ENCODE data around the gene BEND3.

BEND3 gene

DNA sequence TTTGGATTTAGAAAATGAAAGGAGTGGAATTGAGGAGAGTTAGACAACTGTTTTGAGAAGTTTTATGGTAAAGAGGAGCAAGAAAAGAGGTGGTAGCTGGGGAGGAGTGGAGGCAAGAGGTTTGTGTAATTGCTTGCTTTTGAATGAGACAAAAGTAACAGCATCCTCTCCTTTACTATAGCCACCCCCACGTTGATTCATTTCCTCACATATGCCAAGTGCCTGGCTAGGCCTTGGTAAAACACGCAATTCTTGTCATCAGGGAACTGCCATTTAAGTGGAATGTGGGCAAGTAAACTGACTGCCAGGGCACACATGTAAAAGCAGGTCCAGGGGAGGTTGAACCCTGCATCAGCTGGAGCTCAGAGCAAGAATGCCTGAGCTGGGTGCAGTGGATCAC, 83.3 kb downstream of the BEND3 start:
- TF ChIP-seq, protein P1, sequence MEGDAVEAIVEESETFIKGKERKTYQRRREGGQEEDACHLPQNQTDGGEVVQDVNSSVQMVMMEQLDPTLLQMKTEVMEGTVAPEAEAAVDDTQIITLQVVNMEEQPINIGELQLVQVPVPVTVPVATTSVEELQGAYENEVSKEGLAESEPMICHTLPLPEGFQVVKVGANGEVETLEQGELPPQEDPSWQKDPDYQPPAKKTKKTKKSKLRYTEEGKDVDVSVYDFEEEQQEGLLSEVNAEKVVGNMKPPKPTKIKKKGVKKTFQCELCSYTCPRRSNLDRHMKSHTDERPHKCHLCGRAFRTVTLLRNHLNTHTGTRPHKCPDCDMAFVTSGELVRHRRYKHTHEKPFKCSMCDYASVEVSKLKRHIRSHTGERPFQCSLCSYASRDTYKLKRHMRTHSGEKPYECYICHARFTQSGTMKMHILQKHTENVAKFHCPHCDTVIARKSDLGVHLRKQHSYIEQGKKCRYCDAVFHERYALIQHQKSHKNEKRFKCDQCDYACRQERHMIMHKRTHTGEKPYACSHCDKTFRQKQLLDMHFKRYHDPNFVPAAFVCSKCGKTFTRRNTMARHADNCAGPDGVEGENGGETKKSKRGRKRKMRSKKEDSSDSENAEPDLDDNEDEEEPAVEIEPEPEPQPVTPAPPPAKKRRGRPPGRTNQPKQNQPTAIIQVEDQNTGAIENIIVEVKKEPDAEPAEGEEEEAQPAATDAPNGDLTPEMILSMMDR (IDR thresholded peaks at IDR 0.05; ENCODE audit: low read depth, low read length): no peak
- no peak for TF ChIP-seq EZH2phosphoT487 (IDR thresholded peaks at IDR 0.05; ENCODE audit: low read depth)
- no peak overlapping the region for H3K9ac ChIP-seq (ENCODE audit: low read length)
- H3K4me2 ChIP-seq (ENCODE audit: low read length): no peak overlapping the region
- no peaks in the 10 kb centered on the region for H3K27me3 ChIP-seq (ENCODE audit: low read depth, low read length)
- H3K9me3 ChIP-seq (ENCODE audit: insufficient read depth, low read length): no peaks in the 10 kb centered on the region
- H3K79me2 ChIP-seq (ENCODE audit: low read length): peaks cover 6% of the 10 kb centered on the region; the same call in 1 of the 2 replicates
- no peaks in the 10 kb centered on the region for H3K36me3 ChIP-seq (replicated peaks; ENCODE audit: low read depth, low read length)
- H3K27ac ChIP-seq (ENCODE audit: low read length): no peak overlapping the region
- H4K20me1 ChIP-seq (ENCODE audit: insufficient read depth, low read length): no peaks in the 10 kb centered on the region
- H3K4me3 ChIP-seq (ENCODE audit: low read length): no peak overlapping the region
- no peak overlapping the region for H2AFZ ChIP-seq (ENCODE audit: low read depth, low read length)
- H3K4me1 ChIP-seq (ENCODE audit: low read length): no peaks in the 10 kb centered on the region

DNA sequence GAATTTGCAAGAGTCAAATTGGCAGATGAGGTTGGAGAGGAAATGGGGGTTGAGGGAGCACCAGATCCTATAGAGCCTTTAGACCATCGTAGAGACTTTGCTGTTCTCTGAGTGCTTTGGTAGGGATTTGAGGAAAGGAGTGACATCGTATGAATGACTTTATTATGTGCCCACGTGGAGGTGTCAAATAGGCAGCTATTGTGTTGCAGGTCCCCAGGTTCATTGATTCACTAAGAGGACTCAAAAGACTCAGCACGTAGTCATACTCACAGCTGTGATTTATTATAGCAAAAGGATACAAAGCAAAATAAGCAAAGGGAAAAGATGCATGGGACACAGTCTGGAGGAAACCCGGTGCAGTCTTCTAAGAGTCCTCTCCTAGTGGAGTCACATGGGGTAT, 85.2 kb downstream of the BEND3 start:
- Histone ChIP-seq H3K9ac (ENCODE audit: low read length) (no peak overlapping the region), H3K4me1 (ENCODE audit: low read length) (no peaks in the 10 kb centered on the region), H3K27ac (ENCODE audit: low read length) (no peak overlapping the region), H4K20me1 (ENCODE audit: insufficient read depth, low read length) (no peaks in the 10 kb centered on the region), H3K4me2 (ENCODE audit: low read length) (no peak overlapping the region), H3K4me3 (ENCODE audit: low read length) (no peak overlapping the region), H3K79me2 (ENCODE audit: low read length) (peaks cover 6% of the 10 kb centered on the region; the same call in 1 of the 2 replicates), H3K9me3 (ENCODE audit: insufficient read depth, low read length) (no peaks in the 10 kb centered on the region), H2AFZ (ENCODE audit: low read depth, low read length) (no peak overlapping the region), H3K27me3 (ENCODE audit: low read depth, low read length) (no peaks in the 10 kb centered on the region), H3K36me3 (replicated peaks; ENCODE audit: low read depth, low read length) (no peaks in the 10 kb centered on the region)
- TF ChIP-seq, protein P1 (IDR thresholded peaks at IDR 0.05; ENCODE audit: low read depth, low read length): no peak
- TF ChIP-seq EZH2phosphoT487 (IDR thresholded peaks at IDR 0.05; ENCODE audit: low read depth): no peak

DNA sequence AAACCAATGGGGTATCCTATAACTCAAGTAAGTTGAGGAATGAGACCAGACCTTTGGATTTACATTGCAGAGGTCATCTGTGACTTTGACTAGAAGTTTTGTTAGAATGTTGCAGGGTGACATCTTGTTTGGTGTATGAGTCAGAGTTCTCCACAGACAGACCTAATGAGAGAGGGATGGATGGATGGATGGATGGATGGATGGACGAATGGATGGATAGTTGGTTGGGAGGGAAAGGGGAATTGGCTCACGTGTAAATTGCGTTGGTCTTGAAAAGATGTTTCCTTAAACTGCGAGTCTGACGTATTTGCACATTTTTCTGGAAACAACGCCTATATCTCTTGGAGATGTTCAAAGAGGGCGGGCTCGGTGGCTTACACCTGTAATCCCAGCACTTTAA, 88.3 kb downstream of the BEND3 start:
- H3K4me2 ChIP-seq (ENCODE audit: low read length): no peak overlapping the region
- no peaks in the 10 kb centered on the region for H3K9me3 ChIP-seq (ENCODE audit: insufficient read depth, low read length)
- no peak overlapping the region for H3K9ac ChIP-seq (ENCODE audit: low read length)
- H3K27ac ChIP-seq (ENCODE audit: low read length): no peak overlapping the region
- peaks cover 6% of the 10 kb centered on the region; the same call in 1 of the 2 replicates for H3K79me2 ChIP-seq (ENCODE audit: low read length)
- TF ChIP-seq EZH2phosphoT487 (IDR thresholded peaks at IDR 0.05; ENCODE audit: low read depth): no peak
- TF ChIP-seq, protein P1 (IDR thresholded peaks at IDR 0.05; ENCODE audit: low read depth, low read length): no peak
- H3K36me3 ChIP-seq (replicated peaks; ENCODE audit: low read depth, low read length): no peaks in the 10 kb centered on the region
- H3K4me3 ChIP-seq (ENCODE audit: low read length): no peak overlapping the region
- peaks cover 1% of the 10 kb centered on the region for H3K4me1 ChIP-seq (ENCODE audit: low read length)
- H4K20me1 ChIP-seq (ENCODE audit: insufficient read depth, low read length): no peaks in the 10 kb centered on the region
- H2AFZ ChIP-seq (ENCODE audit: low read depth, low read length): no peak overlapping the region
- no peaks in the 10 kb centered on the region for H3K27me3 ChIP-seq (ENCODE audit: low read depth, low read length)

DNA sequence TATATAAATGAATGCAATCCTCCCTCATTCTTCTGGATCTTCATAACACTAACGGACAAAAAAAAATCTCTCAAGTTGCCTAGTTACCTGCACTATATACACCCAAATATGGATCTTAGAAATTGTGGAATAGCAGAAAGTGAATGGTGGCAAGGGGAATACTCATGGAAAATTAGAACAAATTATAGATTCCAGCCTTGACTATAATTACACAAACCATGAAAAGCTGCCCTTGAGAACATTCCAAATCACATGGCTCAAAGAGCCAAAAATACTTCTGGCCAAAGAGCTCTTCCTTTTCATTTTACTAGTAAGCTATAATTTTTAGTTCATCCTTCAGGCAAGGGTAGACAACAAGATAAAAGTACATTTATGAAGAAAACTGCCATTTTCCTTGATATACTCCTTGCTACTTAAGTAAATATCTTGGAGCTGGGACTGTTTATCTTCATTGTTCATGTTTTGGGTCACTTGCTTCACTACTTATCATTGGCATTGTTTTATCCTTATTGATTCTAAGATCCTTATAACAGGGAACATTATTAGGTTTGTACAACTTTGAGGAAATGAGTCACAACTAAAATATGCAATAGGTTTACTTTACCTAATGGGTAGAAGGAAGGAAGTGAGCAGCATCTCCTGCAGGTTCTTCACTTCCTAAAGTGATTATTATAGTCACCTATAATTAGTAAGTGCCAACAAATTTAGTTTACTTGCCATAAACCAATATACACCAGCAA, 93.7 kb downstream of the BEND3 start:
- Histone ChIP-seq H4K20me1 (ENCODE audit: insufficient read depth, low read length) (no peaks in the 10 kb centered on the region), H3K4me2 (ENCODE audit: low read length) (no peak overlapping the region), H2AFZ (ENCODE audit: low read depth, low read length) (no peak overlapping the region), H3K36me3 (replicated peaks; ENCODE audit: low read depth, low read length) (no peaks in the 10 kb centered on the region), H3K9ac (ENCODE audit: low read length) (no peak overlapping the region), H3K27me3 (ENCODE audit: low read depth, low read length) (no peaks in the 10 kb centered on the region), H3K4me3 (ENCODE audit: low read length) (no peak overlapping the region), H3K27ac (ENCODE audit: low read length) (no peak overlapping the region), H3K9me3 (ENCODE audit: insufficient read depth, low read length) (no peaks in the 10 kb centered on the region), H3K79me2 (ENCODE audit: low read length) (no peaks in the 10 kb centered on the region), H3K4me1 (ENCODE audit: low read length) (peaks cover 5% of the 10 kb centered on the region)
- TF ChIP-seq EZH2phosphoT487 (IDR thresholded peaks at IDR 0.05; ENCODE audit: low read depth): no peak
- TF ChIP-seq, protein P1 (IDR thresholded peaks at IDR 0.05; ENCODE audit: low read depth, low read length): no peak
